Gastroesophageal sphincter (tissue), 3 donors: Measurements from ENCODE around the gene NR4A3.

ENCODE experiments used
- POLR2A ChIP-seq, 2 donors: fragments of 450-650 bp; IDR thresholded peaks; one replicate each; pipeline ENCODE4 v1.6.1; 2017; ENCODE audit warnings: antibody characterized with exemption in 2 of 2, mild to moderate bottlenecking in 2 of 2, moderate library complexity in 1 of 2
- POLR2AphosphoS5 ChIP-seq: sonication (generic); formaldehyde crosslinking; IDR thresholded peaks from one replicate; pipeline ENCODE4 v1.6.1; 2017; ENCODE audit warnings: antibody characterized with exemption
- TF ChIP-seq, protein P1 (sequence below), 4 experiments: fragments of 200-600 bp in 2 of 4; fragments of 450-650 bp in 2 of 4; sonication (generic) in 1 of 4; IDR thresholded peaks; one replicate each; pipeline ENCODE4 v1.5.1; 2017 to 2019; ENCODE audit warnings: antibody characterized with exemption in 4 of 4, mild to moderate bottlenecking in 2 of 4, moderate library complexity in 2 of 4

DNA sequence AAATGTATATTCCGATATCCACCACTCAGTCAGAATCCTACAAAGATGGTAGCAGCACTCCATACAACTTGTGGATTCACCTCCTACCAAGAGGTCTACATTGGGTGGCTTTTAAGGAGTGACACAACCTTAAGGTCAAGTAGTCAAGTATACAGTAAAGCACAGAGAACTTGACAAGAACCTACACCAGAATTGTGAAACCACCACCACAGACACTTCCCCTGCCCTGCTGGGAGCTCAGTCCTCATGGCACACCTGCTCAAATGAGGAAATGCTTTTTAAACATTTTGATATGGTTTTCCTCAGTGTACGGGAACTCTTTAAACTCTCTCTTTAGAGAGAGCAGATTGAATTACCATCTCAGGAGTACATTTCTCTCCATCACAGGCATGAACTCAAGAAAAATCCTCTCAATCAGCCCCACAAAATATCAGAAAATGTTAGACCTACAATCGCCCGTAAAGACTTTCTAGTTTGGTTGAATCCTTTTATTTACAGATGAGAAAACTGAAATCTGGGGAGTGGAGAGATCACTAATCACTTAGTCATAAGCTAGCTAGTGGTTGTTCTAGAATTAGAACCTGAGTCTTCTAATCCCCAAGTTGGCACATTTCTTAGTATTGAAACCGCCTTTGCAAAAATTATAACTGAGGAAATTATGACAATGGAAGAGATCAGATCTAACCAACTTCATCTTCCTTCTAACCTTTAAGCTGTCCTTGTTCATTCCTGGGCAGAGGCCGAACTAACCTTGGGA lies 38.5 kb upstream of the NR4A3 start:
- TF ChIP-seq, protein P1, sequence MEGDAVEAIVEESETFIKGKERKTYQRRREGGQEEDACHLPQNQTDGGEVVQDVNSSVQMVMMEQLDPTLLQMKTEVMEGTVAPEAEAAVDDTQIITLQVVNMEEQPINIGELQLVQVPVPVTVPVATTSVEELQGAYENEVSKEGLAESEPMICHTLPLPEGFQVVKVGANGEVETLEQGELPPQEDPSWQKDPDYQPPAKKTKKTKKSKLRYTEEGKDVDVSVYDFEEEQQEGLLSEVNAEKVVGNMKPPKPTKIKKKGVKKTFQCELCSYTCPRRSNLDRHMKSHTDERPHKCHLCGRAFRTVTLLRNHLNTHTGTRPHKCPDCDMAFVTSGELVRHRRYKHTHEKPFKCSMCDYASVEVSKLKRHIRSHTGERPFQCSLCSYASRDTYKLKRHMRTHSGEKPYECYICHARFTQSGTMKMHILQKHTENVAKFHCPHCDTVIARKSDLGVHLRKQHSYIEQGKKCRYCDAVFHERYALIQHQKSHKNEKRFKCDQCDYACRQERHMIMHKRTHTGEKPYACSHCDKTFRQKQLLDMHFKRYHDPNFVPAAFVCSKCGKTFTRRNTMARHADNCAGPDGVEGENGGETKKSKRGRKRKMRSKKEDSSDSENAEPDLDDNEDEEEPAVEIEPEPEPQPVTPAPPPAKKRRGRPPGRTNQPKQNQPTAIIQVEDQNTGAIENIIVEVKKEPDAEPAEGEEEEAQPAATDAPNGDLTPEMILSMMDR (IDR thresholded peaks at IDR 0.05): no peak
- no peak for TF ChIP-seq POLR2AphosphoS5
- no peak for TF ChIP-seq POLR2A (IDR thresholded peaks at IDR 0.05)
